Omental fat pad (tissue), 4 donors: ENCODE results near the gene TSGA10IP. TPM values are rescaled to one million over a fixed set of nuclear protein-coding genes. Genes with fewer than 3 reads are reported as not detected.

Source experiments
- ATAC-seq: fragments of 150-250 bp; one replicate; pipeline ENCODE4 v1.9.1; 2016; ENCODE audit warnings: mild to moderate bottlenecking, moderate library complexity; ENCODE audit not compliant: low FRiP score
- DNase-seq: peaks from one replicate; pipeline ENCODE4 v3.0.0-alpha.2; 2019; ENCODE audit warnings: low spot score
- CTCF ChIP-seq, 3 donors: fragments of 450-650 bp; IDR thresholded peaks; one replicate each; pipeline ENCODE4 v1.5.1; 2016 to 2017; ENCODE audit warnings: antibody characterized with exemption in 3 of 3, mild to moderate bottlenecking in 3 of 3, moderate library complexity in 2 of 3
- total RNA-seq, 4 donors: library from RNA; depleted of rRNA; stranded (reverse); fragments of >200 nt; gene quantifications; one replicate each; pipeline ENCODE4 v1.1.0, GENCODE V29; 2016

Gene TSGA10IP
- total RNA-seq, 4 donors from 2014 or later, result 0.24 TPM; not detected in 3

GRCh38 chr11:65911682-65912568 lies 33.4 kb upstream of the TSGA10IP start:
- ATAC-seq (peak; percentile 31), DNase-seq (no peak)
- TF ChIP-seq CTCF (IDR thresholded peaks at IDR 0.05), result no peak

GRCh38 chr11:65912845-65913244 lies 32.4 kb upstream of the TSGA10IP start:
- no peak for TF ChIP-seq CTCF (IDR thresholded peaks at IDR 0.05)
- no peak for DNase-seq
- peak; percentile 36 for ATAC-seq

GRCh38 chr11:65915101-65915820 lies 30.0 kb upstream of the TSGA10IP start:
- TF ChIP-seq CTCF (IDR thresholded peaks at IDR 0.05), result no peak
- no peak for DNase-seq
- ATAC-seq, result no peak

GRCh38 chr11:65915821-65916251 lies 29.4 kb upstream of the TSGA10IP start:
- ATAC-seq (peak; percentile 74), DNase-seq (peak; percentile 75)
- TF ChIP-seq CTCF (IDR thresholded peaks at IDR 0.05), result no peak

GRCh38 chr11:65916391-65916790 lies 28.9 kb upstream of the TSGA10IP start:
- DNase-seq (no peak), ATAC-seq (no peak)
- TF ChIP-seq CTCF (IDR thresholded peaks at IDR 0.05), result no peak

- ATAC-seq (no peak), DNase-seq (no peak)
- TF ChIP-seq CTCF (IDR thresholded peaks at IDR 0.05), result no peak
These were observed 28.2 kb upstream of the TSGA10IP start for GRCh38 chr11:65917077-65917433.
